Measurements from ENCODE around the gene CENPO.

Gene CENPO

DNA sequence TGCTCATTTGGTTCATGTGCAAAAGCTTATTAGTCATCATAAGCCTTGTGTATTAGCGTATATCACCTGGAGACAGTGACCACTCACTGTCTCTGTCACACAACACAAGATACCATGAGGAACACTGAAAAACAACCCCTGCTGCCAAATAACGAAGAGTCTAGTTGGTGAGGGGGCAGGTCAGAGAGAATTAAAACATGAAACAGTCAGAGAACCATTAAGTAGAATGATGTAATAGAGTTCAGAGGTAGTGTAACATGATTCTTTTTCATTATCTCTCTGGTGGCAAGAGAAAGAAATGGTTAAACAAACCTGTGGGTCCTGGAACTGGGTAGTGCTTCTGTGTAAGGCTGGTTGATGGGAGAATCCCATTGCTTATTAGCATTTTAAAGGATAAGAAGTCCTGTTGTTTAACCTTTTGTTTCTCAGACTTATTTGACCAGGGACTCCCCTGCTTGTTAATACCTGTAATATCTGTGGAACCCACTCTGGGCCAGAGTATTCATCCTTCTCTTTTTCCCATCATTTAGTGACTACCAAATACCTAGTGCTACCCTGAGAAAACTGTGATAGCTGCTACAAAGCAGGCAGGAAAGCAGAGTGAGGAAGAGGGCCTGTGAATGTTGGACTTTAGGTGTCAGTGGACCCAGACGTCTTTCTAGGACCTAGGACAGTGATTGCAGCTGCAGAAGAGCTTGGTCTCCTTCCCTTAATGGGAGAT is 38.1 kb upstream of the CENPO start:
- TF ChIP-seq, protein P1, sequence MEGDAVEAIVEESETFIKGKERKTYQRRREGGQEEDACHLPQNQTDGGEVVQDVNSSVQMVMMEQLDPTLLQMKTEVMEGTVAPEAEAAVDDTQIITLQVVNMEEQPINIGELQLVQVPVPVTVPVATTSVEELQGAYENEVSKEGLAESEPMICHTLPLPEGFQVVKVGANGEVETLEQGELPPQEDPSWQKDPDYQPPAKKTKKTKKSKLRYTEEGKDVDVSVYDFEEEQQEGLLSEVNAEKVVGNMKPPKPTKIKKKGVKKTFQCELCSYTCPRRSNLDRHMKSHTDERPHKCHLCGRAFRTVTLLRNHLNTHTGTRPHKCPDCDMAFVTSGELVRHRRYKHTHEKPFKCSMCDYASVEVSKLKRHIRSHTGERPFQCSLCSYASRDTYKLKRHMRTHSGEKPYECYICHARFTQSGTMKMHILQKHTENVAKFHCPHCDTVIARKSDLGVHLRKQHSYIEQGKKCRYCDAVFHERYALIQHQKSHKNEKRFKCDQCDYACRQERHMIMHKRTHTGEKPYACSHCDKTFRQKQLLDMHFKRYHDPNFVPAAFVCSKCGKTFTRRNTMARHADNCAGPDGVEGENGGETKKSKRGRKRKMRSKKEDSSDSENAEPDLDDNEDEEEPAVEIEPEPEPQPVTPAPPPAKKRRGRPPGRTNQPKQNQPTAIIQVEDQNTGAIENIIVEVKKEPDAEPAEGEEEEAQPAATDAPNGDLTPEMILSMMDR (IDR thresholded peaks at IDR 0.05; ENCODE audit: low read depth, low read length, missing control alignments) = no peak

DNA sequence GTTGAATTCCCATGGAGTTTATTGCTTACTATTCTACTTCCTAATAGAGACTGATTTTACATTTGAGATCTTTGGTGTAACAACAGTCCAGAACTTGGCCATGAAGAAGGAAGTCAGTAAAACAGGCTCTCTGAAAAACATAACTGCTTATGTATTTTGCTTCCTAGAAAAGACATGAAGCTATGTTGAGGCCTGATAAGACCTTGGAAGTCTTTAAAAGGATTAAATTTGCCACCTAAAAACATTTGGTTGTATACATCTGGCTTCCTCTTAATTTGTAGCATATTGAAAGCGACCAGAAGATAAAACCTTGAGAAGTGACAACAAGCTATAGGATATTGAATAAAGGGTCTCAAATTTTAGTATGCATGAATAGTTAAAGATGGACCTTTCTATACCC is 36.4 kb upstream of the CENPO start:
- TF ChIP-seq, protein P1 (IDR thresholded peaks at IDR 0.05; ENCODE audit: low read depth, low read length, missing control alignments) = no peak
- H3K4me3 ChIP-seq (replicated peaks; ENCODE audit: low read depth, low read length) = no peak overlapping the region
- DNase-seq (ENCODE audit: extremely low read depth, low read depth) = no peak

More for the DNA sequence above, 38.1 kb upstream of the CENPO start:
- no peak for DNase-seq (ENCODE audit: extremely low read depth, low read depth)
- H3K4me3 ChIP-seq (replicated peaks; ENCODE audit: low read depth, low read length) = no peak overlapping the region

DNA sequence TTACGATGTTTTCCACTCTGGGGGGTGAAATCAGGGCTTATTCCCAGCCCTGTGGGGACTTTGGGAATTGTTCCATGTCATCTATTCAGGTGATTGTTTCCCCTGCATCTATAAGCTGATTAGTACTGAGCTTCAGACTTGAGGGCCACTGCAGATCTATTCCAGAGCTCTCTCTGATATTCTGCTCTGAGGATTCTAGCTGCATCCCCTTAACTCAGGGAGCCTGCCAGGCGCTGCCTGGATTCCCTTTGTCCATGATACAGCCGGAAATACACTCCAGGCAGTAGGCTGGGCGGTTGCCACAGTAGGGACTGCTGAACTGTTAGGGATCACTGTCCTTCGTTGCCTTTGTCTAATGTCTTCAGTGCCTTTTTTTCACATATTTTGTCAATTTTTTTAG is 31.4 kb upstream of the CENPO start:
- DNase-seq (ENCODE audit: extremely low read depth, low read depth) = no peak
- TF ChIP-seq, protein P1 (IDR thresholded peaks at IDR 0.05; ENCODE audit: low read depth, low read length, missing control alignments) = no peak
- no peak overlapping the region for H3K4me3 ChIP-seq (replicated peaks; ENCODE audit: low read depth, low read length)

DNA sequence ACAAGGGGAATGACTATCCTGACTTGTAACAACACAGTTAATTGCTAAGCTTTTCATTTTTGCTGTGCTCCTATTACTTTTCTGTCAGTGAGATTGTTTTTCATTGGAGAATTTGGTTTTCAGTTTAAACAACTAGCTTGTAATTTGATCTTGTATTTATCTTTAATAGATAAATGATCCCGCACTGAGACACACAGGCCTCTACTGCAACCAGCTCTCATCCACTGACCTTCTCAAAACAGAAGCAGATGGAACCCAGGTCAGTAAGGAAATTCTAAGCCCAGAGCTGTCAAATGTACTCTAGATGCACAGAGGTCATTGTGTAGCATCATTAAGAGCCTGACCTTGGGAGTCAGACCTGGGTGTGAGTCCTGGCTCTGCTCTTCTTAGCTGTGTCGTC is 30.7 kb upstream of the CENPO start:
- DNase-seq (ENCODE audit: extremely low read depth, low read depth) = no peak
- TF ChIP-seq, protein P1 (IDR thresholded peaks at IDR 0.05; ENCODE audit: low read depth, low read length, missing control alignments) = no peak
- no peak overlapping the region for H3K4me3 ChIP-seq (replicated peaks; ENCODE audit: low read depth, low read length)

DNA sequence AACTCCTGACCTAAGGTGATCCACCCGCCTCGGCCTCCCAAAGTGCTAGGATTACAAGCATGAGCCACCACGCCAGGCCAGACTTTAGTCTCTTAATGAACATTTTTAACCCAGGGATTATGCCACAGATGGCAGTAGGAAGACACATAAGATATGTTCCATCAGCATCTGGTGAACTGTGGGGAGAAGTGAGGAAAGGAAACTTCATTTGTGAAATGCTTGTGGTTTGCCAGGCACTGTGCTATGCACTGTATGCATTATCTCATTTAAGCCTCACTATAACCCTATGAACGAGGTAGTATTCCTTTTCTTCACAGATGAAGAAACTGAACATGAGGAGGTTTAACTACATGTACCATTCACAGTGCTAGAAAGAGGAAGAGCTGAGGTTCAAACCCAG is 29.4 kb upstream of the CENPO start:
- H3K4me3 ChIP-seq (replicated peaks; ENCODE audit: low read depth, low read length) = no peak overlapping the region
- TF ChIP-seq, protein P1 (IDR thresholded peaks at IDR 0.05; ENCODE audit: low read depth, low read length, missing control alignments) = no peak
- DNase-seq (ENCODE audit: extremely low read depth, low read depth) = no peak

DNA sequence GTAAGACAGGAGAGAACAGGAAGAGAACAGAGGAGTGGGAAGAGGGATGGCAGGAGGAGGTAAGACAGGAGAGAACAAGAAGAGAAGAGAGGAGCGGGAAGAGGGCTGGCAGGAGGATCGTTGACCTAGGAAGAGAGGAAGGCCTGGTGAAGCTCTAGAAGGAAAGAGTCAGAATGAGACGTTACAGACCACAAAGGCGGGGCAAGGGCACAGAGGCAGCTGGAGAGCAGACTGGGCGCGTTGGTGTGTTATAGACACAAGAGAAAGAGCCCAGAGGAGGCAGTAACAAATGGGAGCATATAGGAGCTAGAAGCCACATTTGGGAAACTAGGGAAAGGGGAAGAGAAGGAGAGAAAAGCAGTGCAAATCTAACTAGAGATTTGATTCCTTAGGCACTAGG is 26.6 kb upstream of the CENPO start:
- TF ChIP-seq, protein P1 (IDR thresholded peaks at IDR 0.05; ENCODE audit: low read depth, low read length, missing control alignments) = no peak
- no peak for DNase-seq (ENCODE audit: extremely low read depth, low read depth)
- no peak overlapping the region for H3K4me3 ChIP-seq (replicated peaks; ENCODE audit: low read depth, low read length)

DNA sequence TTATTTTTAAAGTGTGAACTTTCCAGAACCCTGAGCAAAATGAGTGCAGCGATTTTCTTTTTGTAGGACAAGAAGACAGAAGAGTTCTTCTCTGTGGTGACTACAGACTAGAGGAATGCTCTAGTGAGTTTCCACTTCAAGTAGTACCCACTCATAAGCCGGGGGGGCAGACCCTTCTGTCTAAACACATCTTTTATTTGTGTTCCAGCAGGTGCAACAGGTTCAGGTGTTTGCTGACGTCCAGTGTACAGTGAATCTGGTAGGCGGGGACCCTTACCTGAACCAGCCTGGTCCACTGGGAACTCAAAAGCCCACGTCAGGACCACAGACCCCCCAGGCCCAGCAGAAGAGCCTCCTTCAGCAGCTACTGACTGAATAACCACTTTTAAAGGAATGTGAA is 25.2 kb upstream of the CENPO start:
- H3K4me3 ChIP-seq (replicated peaks; ENCODE audit: low read depth, low read length) = no peak overlapping the region
- no peak for DNase-seq (ENCODE audit: extremely low read depth, low read depth)
- TF ChIP-seq, protein P1 (IDR thresholded peaks at IDR 0.05; ENCODE audit: low read depth, low read length, missing control alignments) = no peak

Measured in HFF-Myc (cell line).